ENCODE measurements around the gene PREX1.
A peak's percentile ranks its signal among the peaks of the same experiment; 100 is the strongest.

The PREX1 gene

DNA sequence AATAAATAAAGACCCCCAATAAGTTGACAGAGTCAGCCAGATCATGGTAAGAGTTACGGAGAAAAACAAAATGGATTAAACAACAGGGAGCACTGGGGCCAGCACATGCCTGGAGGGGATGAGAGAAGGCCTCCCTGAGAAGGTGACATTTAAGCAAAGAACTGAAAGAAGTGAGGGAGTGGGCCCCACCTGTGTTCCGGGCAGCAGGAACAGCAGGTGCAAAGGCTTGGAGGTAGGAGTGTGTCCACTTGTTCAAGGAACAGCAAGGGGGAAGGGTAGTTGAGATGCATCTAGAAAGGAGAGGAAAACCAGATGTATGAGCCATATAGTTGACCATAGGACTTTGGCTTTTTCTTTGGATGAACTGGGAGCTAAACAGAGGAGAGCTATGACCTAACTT lies 7.6 kb upstream of the PREX1 start:
- TF ChIP-seq CTCF (IDR thresholded peaks at IDR 0.05; ENCODE audit: poor library complexity, severe bottlenecking) = no peak

DNA sequence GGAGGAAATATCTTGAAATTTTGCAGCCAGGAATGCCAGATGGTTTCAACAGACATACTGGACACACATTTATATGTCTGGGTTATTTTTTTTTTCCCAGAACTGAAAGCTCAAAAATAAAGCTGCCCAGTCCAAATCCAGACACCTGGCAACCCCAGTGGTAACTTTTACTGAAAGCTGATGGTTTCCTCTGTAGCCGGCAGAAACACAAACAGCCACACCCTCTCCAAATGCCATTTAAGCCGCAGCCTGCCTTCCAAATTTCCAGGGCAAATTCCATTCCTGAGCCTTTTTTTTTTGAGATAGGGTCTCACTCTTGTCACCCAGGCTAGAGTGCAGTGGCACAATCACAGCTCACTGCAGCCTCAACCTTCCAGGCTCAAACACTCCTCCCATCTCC lies 6.5 kb upstream of the PREX1 start:
- H3K27ac ChIP-seq (ENCODE audit: poor library complexity, severe bottlenecking) = no peak overlapping the region
- H3K36me3 ChIP-seq (ENCODE audit: low read depth) = no peaks in the 10 kb centered on the region
- no peaks in the 10 kb centered on the region for H3K9me3 ChIP-seq (ENCODE audit: severe bottlenecking)
- H3K4me3 ChIP-seq (ENCODE audit: severe bottlenecking) = no peak overlapping the region
- no peaks in the 10 kb centered on the region for H3K27me3 ChIP-seq (ENCODE audit: insufficient read depth, poor library complexity, severe bottlenecking)
- DNase-seq (ENCODE audit: low spot score) = no peak
- no peak for TF ChIP-seq CTCF (IDR thresholded peaks at IDR 0.05; ENCODE audit: poor library complexity, severe bottlenecking)
- peaks cover 7% of the 10 kb centered on the region for H3K4me1 ChIP-seq (ENCODE audit: insufficient read depth, poor library complexity, severe bottlenecking)
- no peak for ATAC-seq (ENCODE audit: low read depth)

More for the DNA sequence above, 7.6 kb upstream of the PREX1 start:
- H3K9me3 ChIP-seq (ENCODE audit: severe bottlenecking) = no peaks in the 10 kb centered on the region
- no peaks in the 10 kb centered on the region for H3K27me3 ChIP-seq (ENCODE audit: insufficient read depth, poor library complexity, severe bottlenecking)
- DNase-seq (ENCODE audit: low spot score) (no peak), ATAC-seq (ENCODE audit: low read depth) (no peak)
- no peak overlapping the region for H3K4me3 ChIP-seq (ENCODE audit: severe bottlenecking)
- H3K36me3 ChIP-seq (ENCODE audit: low read depth) = no peaks in the 10 kb centered on the region
- H3K4me1 ChIP-seq (ENCODE audit: insufficient read depth, poor library complexity, severe bottlenecking) = peaks cover 7% of the 10 kb centered on the region
- no peak overlapping the region for H3K27ac ChIP-seq (ENCODE audit: poor library complexity, severe bottlenecking)

DNA sequence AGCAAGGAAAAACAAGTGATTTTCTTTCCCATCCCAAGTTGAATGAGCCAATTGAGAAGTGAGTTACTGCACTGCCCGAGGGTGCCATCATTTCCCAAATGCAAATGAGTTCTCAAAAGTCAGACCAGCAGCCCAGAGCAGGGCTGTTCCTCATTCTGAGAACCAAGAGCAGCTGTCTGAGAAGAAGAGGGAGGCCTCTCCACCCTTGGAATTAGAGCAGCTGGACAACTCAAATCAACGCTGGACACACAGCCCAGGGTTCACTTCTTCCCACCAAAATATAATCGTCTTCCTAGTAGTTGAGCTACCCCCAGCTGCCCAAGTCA lies 4.6 kb upstream of the PREX1 start:
- TF ChIP-seq CTCF (IDR thresholded peaks at IDR 0.05; ENCODE audit: poor library complexity, severe bottlenecking) = no peak
- peaks cover 7% of the 10 kb centered on the region for H3K4me1 ChIP-seq (ENCODE audit: insufficient read depth, poor library complexity, severe bottlenecking)
- DNase-seq (ENCODE audit: low spot score) = no peak
- H3K9me3 ChIP-seq (ENCODE audit: severe bottlenecking) = no peaks in the 10 kb centered on the region
- no peaks in the 10 kb centered on the region for H3K36me3 ChIP-seq (ENCODE audit: low read depth)
- no peak overlapping the region for H3K27ac ChIP-seq (ENCODE audit: poor library complexity, severe bottlenecking)
- H3K4me3 ChIP-seq (ENCODE audit: severe bottlenecking) = no peak overlapping the region
- ATAC-seq (ENCODE audit: low read depth) = no peak
- H3K27me3 ChIP-seq (ENCODE audit: insufficient read depth, poor library complexity, severe bottlenecking) = peaks cover 1% of the 10 kb centered on the region

DNA sequence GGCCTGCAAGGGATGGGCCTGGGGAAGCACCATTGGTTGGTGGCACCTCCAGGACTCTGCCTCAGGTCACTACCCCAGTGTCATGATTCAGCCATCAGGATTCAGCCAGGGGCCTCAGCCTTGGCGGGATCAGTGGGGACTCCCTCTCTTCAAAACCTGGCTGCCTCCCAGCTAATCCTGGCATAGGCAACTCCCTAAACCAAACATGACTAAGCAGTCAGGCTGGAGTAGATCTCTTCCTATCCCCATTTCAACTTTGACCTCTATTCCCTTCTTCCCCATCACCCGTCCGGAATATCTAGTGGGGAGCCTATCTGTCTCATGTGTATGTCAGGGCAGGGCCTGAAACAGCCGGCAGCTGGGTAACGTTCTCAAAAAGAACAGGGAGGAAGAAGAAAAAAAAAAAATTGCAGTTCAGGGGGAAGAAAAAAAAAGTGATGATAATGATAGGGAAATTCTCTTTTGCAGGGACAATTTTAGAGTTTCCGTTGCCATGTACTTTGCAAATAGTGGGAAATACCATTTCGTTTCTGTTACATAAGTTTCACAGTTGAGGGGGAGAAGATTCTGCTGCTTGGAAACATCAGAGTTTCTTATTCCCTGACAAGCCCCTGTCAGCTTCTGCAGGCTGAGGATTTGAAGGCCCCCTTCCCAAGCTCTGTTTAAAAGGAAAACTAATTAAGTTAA lies 4.1 kb upstream of the PREX1 start:
- DNase-seq (ENCODE audit: low spot score) (peak; percentile 85), ATAC-seq (ENCODE audit: low read depth) (peak; percentile 53)
- no peak for TF ChIP-seq CTCF (IDR thresholded peaks at IDR 0.05; ENCODE audit: poor library complexity, severe bottlenecking)
- peaks cover 7% of the 10 kb centered on the region for H3K4me1 ChIP-seq (ENCODE audit: insufficient read depth, poor library complexity, severe bottlenecking)
- no peak overlapping the region for H3K27ac ChIP-seq (ENCODE audit: poor library complexity, severe bottlenecking)
- H3K27me3 ChIP-seq (ENCODE audit: insufficient read depth, poor library complexity, severe bottlenecking) = peaks cover 6% of the 10 kb centered on the region
- no peak overlapping the region for H3K4me3 ChIP-seq (ENCODE audit: severe bottlenecking)
- no peaks in the 10 kb centered on the region for H3K36me3 ChIP-seq (ENCODE audit: low read depth)
- no peaks in the 10 kb centered on the region for H3K9me3 ChIP-seq (ENCODE audit: severe bottlenecking)

DNA sequence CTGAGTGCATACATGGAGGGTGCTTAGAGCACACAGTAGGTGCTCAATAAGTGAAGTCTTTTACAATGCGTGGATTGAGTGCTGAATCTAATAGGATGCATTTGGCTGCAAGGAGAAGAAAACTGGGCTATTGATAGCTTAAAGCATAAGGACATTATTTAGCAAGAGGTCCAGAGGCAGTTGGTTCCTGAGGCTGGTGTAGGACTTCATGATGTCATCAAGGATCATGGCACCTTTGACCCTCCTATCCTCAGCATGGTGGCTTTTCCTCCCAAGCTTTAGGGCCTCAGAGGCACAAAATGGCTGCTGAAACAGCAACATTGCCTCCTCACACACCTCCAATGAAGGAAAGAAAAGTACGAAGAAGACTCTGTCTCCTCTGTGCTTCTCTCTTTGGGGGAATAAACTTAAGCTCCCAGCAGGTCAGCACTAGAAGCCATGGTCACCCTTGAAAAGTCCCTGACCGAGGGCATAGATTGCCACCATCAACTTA lies 3.1 kb upstream of the PREX1 start:
- no peak overlapping the region for H3K27ac ChIP-seq (ENCODE audit: poor library complexity, severe bottlenecking)
- H3K4me1 ChIP-seq (ENCODE audit: insufficient read depth, poor library complexity, severe bottlenecking) = peaks cover 7% of the 10 kb centered on the region

More for the DNA sequence above, 3.1 kb upstream of the PREX1 start:
- peaks cover 12% of the 10 kb centered on the region for H3K27me3 ChIP-seq (ENCODE audit: insufficient read depth, poor library complexity, severe bottlenecking)
- no peak for ATAC-seq (ENCODE audit: low read depth)
- no peak for TF ChIP-seq CTCF (IDR thresholded peaks at IDR 0.05; ENCODE audit: poor library complexity, severe bottlenecking)
- no peaks in the 10 kb centered on the region for H3K9me3 ChIP-seq (ENCODE audit: severe bottlenecking)
- H3K4me3 ChIP-seq (ENCODE audit: severe bottlenecking) = no peak overlapping the region
- DNase-seq (ENCODE audit: low spot score) = no peak
- no peaks in the 10 kb centered on the region for H3K36me3 ChIP-seq (ENCODE audit: low read depth)
